Caco-2 (cell line): ENCODE measurements around the gene PKP2. TPM values are rescaled to one million over a fixed set of nuclear protein-coding genes. Genes with fewer than 3 reads are reported as not detected.
A peak's percentile ranks its signal among the peaks of the same experiment; 100 is the strongest.

Experiments
- BruUV-seq: library from RNA; stranded (reverse); fragments of 400-500 nt; replicated peaks from 2 replicates; lab custom pipeline; 2021; lab: Mats Ljungman, UMichigan
- CTCF ChIA-PET: fragments of 300-600 bp; sonication (Branson Sonifier 250); formaldehyde crosslinking; loops from one replicate; lab custom pipeline; 2022; ENCODE audit warnings: antibody characterized with exemption; lab: Charles Lee
- POLR2A ChIA-PET: fragments of 300-600 bp; sonication (Branson Sonifier 250); formaldehyde crosslinking; loops from one replicate; lab custom pipeline; 2022; ENCODE audit warnings: antibody characterized with exemption; lab: Charles Lee
- DNase-seq, 2 experiments: peaks; one replicate each; pipeline versions ENCODE4 v3.0.0 to v3.0.0-alpha.2; 2020 to 2022
- H3K27me3 ChIP-seq: replicated peaks from 2 replicates; pipeline ENCODE4 v1.6.0; 2011; ENCODE audit warnings: low read length; ENCODE audit not compliant: control insufficient read depth, insufficient read depth
- H3K36me3 ChIP-seq: 2 replicates; pipeline ENCODE4 v1.5.1; 2011; ENCODE audit warnings: low read length; ENCODE audit not compliant: control insufficient read depth, insufficient read depth
- H3K4me1 ChIP-seq: fragments of 250-450 bp; sonication (Bioruptor Pico); 2 replicates; pipeline ENCODE4 v1.5.1; 2020; ENCODE audit warnings: mild to moderate bottlenecking
- H3K4me3 ChIP-seq: 2 replicates; pipeline ENCODE4 v1.5.1; 2011; ENCODE audit warnings: low read depth, mild to moderate bottlenecking, control low read depth, low read length
- H3K9me3 ChIP-seq: fragments of 250-450 bp; sonication (Bioruptor Pico); 2 replicates; pipeline ENCODE4 v1.5.1; 2020; ENCODE audit warnings: mild to moderate bottlenecking, moderate library complexity
- H3K27ac Mint-ChIP-seq: one replicate; pipeline ENCODE4 v1.8.0; 2022; ENCODE audit warnings: mixed read lengths; ENCODE audit not compliant: unreplicated experiment
- H3K27me3 Mint-ChIP-seq: one replicate; pipeline ENCODE4 v1.8.0; 2022; ENCODE audit warnings: mixed read lengths; ENCODE audit not compliant: insufficient read depth, unreplicated experiment
- H3K36me3 Mint-ChIP-seq: one replicate; pipeline ENCODE4 v1.8.0; 2022; ENCODE audit warnings: mild to moderate bottlenecking, mixed read lengths; ENCODE audit not compliant: insufficient read depth, unreplicated experiment
- H3K4me1 Mint-ChIP-seq: one replicate; pipeline ENCODE4 v1.8.0; 2022; ENCODE audit warnings: low read depth, mixed read lengths; ENCODE audit not compliant: unreplicated experiment
- H3K4me3 Mint-ChIP-seq: one replicate; pipeline ENCODE4 v1.8.0; 2022; ENCODE audit warnings: mild to moderate bottlenecking, moderate library complexity, mixed read lengths; ENCODE audit not compliant: unreplicated experiment
- H3K9me3 Mint-ChIP-seq: one replicate; pipeline ENCODE4 v1.8.0; 2022; ENCODE audit warnings: mixed read lengths; ENCODE audit not compliant: unreplicated experiment
- intact Hi-C: fragments of 100-400 bp; cut with micrococcal nuclease; formaldehyde crosslinking; loops from one replicate; pipeline ENCODE4 v1.10.0; 2022; ENCODE audit not compliant: unreplicated experiment
- total RNA-seq: library from RNA; stranded (reverse); gene quantifications from 2 replicates; pipeline ENCODE4 v1.2.3, GENCODE V29; 2022
- TF ChIP-seq, protein P1 (sequence below), 2 experiments: fragments of 200-600 bp in 1 of 2; IDR thresholded peaks; 1 replicate in 1 of 2; 2 replicates in 1 of 2; pipeline versions ENCODE4 v1.5.1 to v1.8.0; 2011 to 2022; ENCODE audit warnings: antibody characterized with exemption in 1 of 2, control low read depth in 1 of 2, inconsistent platforms in 1 of 2, low read depth in 1 of 2, low read length in 1 of 2, mild to moderate bottlenecking in 1 of 2, moderate library complexity in 1 of 2; ENCODE audit not compliant: insufficient read depth in 1 of 2, severe bottlenecking in 1 of 2, unreplicated experiment in 1 of 2

PKP2 gene
- total RNA-seq, 1 experiment from 2014 or later = 249 TPM

DNA sequence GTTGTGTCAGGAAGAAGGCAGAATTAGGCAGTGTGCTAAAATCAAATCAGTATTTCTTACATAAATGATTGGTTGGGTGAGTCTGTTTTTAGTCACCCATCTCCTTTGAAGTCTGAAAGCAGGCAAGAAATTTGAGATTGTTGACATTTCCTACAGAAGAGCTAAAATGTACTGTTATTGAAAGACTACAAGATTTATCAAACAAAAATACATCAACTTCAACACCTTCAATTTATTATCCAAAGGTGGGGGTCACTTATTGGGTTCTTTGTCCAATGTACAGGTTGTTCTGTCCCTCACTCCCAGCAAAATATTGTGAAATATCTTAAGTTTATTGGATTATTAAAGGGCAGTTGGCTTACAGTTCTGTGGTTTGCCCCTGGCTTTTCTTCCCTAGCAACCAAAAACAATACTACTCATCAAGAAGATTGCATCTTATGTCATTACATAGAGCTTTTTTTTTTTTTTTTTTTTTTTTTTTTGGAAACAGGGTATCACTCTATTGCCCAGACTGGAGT is 20.6 kb upstream of the PKP2 start:
- H3K27me3 Mint-ChIP-seq = no peaks in the 10 kb centered on the region
- TF ChIP-seq, protein P1, sequence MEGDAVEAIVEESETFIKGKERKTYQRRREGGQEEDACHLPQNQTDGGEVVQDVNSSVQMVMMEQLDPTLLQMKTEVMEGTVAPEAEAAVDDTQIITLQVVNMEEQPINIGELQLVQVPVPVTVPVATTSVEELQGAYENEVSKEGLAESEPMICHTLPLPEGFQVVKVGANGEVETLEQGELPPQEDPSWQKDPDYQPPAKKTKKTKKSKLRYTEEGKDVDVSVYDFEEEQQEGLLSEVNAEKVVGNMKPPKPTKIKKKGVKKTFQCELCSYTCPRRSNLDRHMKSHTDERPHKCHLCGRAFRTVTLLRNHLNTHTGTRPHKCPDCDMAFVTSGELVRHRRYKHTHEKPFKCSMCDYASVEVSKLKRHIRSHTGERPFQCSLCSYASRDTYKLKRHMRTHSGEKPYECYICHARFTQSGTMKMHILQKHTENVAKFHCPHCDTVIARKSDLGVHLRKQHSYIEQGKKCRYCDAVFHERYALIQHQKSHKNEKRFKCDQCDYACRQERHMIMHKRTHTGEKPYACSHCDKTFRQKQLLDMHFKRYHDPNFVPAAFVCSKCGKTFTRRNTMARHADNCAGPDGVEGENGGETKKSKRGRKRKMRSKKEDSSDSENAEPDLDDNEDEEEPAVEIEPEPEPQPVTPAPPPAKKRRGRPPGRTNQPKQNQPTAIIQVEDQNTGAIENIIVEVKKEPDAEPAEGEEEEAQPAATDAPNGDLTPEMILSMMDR (IDR thresholded peaks at IDR 0.05; ENCODE audit: insufficient read depth in 1 of 2, low read depth in 1 of 2, low read length in 1 of 2, severe bottlenecking in 1 of 2, unreplicated experiment in 1 of 2) = no peak
- H3K27ac Mint-ChIP-seq = no peak overlapping the region
- H3K36me3 ChIP-seq = no peaks in the 10 kb centered on the region
- no TSS peak for BruUV-seq
- ChIA-PET POLR2A (no interaction called here), CTCF (interaction anchor here (0.6 to 1.6 kb wide), 2 partner anchors 137 to 161 kb away, joined by 3 to 7 read pairs; partner anchors contain the start of gene YARS2)
- no peak overlapping the region for H3K4me3 ChIP-seq
- H3K9me3 ChIP-seq = no peaks in the 10 kb centered on the region
- H3K9me3 Mint-ChIP-seq = peaks cover 10% of the 10 kb centered on the region
- no peaks in the 10 kb centered on the region for H3K36me3 Mint-ChIP-seq
- no peak overlapping the region for H3K4me3 Mint-ChIP-seq
- no peaks in the 10 kb centered on the region for H3K4me1 ChIP-seq
- intact Hi-C loops = loop anchor here (5.0 kb wide), 1 partner anchor 35 kb away; no protein-coding TSS in a partner anchor
- no peaks in the 10 kb centered on the region for H3K4me1 Mint-ChIP-seq
- no peak for DNase-seq
- no peaks in the 10 kb centered on the region for H3K27me3 ChIP-seq

DNA sequence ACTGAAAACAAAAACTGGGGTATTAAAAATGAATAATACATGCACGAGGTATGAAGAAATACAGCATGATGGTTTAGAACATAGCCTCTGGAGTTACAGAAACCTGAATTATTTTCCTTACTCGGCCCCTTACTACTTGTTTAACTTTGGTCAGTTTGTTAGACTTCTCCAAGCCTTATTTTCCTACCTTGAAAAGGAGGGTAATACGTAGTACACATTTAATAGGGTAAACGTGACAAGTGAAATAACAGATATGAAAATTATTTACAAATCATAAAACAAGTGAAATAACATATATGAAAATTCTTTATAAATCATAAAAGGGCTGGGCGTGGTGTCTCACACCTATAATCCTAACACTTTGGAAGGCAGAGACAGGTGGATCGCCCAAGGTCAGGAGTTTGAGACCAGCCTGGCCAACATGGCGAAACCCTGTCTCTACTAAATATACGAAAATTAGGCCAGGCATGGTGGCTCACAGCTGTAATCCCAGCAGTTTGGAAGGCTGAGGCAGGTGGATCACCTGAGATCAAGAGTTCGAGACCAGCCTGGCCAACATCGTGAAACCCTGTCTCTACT is 11.4 kb upstream of the PKP2 start:
- H3K9me3 ChIP-seq = no peaks in the 10 kb centered on the region
- H3K4me1 ChIP-seq = peaks cover 56% of the 10 kb centered on the region
- Mint-ChIP-seq H3K27me3 (no peaks in the 10 kb centered on the region), H3K36me3 (no peaks in the 10 kb centered on the region), H3K9me3 (no peaks in the 10 kb centered on the region), H3K4me1 (peaks cover 48% of the 10 kb centered on the region), H3K27ac (peak overlapping the region; percentile 65), H3K4me3 (no peak overlapping the region)
- TF ChIP-seq, protein P1 (IDR thresholded peaks at IDR 0.05; ENCODE audit: insufficient read depth in 1 of 2, low read depth in 1 of 2, low read length in 1 of 2, severe bottlenecking in 1 of 2, unreplicated experiment in 1 of 2) = no peak
- no TSS peak for BruUV-seq
- H3K27me3 ChIP-seq = no peaks in the 10 kb centered on the region
- H3K36me3 ChIP-seq = no peaks in the 10 kb centered on the region
- intact Hi-C loops = loop anchor here (2.0 kb wide), 1 partner anchor 15 kb away; no protein-coding TSS in a partner anchor
- POLR2A ChIA-PET = no interaction called here
- DNase-seq = no peak
- H3K4me3 ChIP-seq = no peak overlapping the region
- CTCF ChIA-PET = no interaction called here

GRCh38 chr12:32907166-32907565 is 10.6 kb upstream of the PKP2 start:
- Mint-ChIP-seq H3K27ac (peak overlapping the region; percentile 65), H3K9me3 (no peaks in the 10 kb centered on the region), H3K27me3 (no peaks in the 10 kb centered on the region), H3K4me1 (peaks cover 53% of the 10 kb centered on the region), H3K36me3 (no peaks in the 10 kb centered on the region), H3K4me3 (no peak overlapping the region)
- CTCF ChIA-PET = no interaction called here
- TF ChIP-seq, protein P1 (IDR thresholded peaks at IDR 0.05; ENCODE audit: insufficient read depth in 1 of 2, low read depth in 1 of 2, low read length in 1 of 2, severe bottlenecking in 1 of 2, unreplicated experiment in 1 of 2) = no peak
- intact Hi-C loops = loop anchor here (2.0 kb wide), 1 partner anchor 14 kb away; no protein-coding TSS in a partner anchor
- H3K4me3 ChIP-seq = no peak overlapping the region
- H3K27me3 ChIP-seq = no peaks in the 10 kb centered on the region
- no peaks in the 10 kb centered on the region for H3K36me3 ChIP-seq
- no peak for DNase-seq
- H3K4me1 ChIP-seq = peaks cover 64% of the 10 kb centered on the region
- H3K9me3 ChIP-seq = no peaks in the 10 kb centered on the region
- POLR2A ChIA-PET = no interaction called here
- no TSS peak for BruUV-seq
